ENCODE measurements around the gene CNKSR3.

- TF ChIP-seq, protein P1, sequence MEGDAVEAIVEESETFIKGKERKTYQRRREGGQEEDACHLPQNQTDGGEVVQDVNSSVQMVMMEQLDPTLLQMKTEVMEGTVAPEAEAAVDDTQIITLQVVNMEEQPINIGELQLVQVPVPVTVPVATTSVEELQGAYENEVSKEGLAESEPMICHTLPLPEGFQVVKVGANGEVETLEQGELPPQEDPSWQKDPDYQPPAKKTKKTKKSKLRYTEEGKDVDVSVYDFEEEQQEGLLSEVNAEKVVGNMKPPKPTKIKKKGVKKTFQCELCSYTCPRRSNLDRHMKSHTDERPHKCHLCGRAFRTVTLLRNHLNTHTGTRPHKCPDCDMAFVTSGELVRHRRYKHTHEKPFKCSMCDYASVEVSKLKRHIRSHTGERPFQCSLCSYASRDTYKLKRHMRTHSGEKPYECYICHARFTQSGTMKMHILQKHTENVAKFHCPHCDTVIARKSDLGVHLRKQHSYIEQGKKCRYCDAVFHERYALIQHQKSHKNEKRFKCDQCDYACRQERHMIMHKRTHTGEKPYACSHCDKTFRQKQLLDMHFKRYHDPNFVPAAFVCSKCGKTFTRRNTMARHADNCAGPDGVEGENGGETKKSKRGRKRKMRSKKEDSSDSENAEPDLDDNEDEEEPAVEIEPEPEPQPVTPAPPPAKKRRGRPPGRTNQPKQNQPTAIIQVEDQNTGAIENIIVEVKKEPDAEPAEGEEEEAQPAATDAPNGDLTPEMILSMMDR (IDR thresholded peaks at IDR 0.05; ENCODE audit: low read length): no peak
- no peak for TF ChIP-seq EZH2 (IDR thresholded peaks at IDR 0.05; ENCODE audit: borderline replicate concordance, low read length)
These were observed 41.7 kb downstream of the CNKSR3 start for GRCh38 chr6:154468760-154469159.
